Smooth muscle cell (in vitro differentiated cells): Measurements from ENCODE around the gene NUAK2. TPM values are rescaled to one million over a fixed set of nuclear protein-coding genes. Genes with fewer than 3 reads are reported as not detected.

Source experiments
- DNase-seq: peaks from one replicate; lab custom pipeline; 2025; ENCODE audit not compliant: unreplicated experiment; lab: John Stamatoyannopoulos, UW
- H2AFZ ChIP-seq: fragments of 200-600 bp; sonication (generic); 2 replicates; pipeline ENCODE4 v1.6.0; 2016; ENCODE audit warnings: antibody characterized with exemption, low read depth, mild to moderate bottlenecking
- H3F3A ChIP-seq: fragments of 200-600 bp; sonication (generic); 2 replicates; pipeline ENCODE4 v1.6.0; 2017; ENCODE audit warnings: antibody characterized with exemption, low read depth
- H3K27ac ChIP-seq: fragments of 200-600 bp; sonication (generic); 2 replicates; pipeline ENCODE4 v1.5.1; 2016; ENCODE audit warnings: low read depth, mild to moderate bottlenecking
- H3K27me3 ChIP-seq: fragments of 200-600 bp; sonication (generic); 2 replicates; pipeline ENCODE4 v1.6.1; 2016; ENCODE audit warnings: low read depth, mild to moderate bottlenecking
- H3K36me3 ChIP-seq: fragments of 200-600 bp; sonication (generic); 2 replicates; pipeline ENCODE4 v1.5.1; 2016; ENCODE audit warnings: low read depth
- H3K4me1 ChIP-seq: fragments of 200-600 bp; sonication (generic); 2 replicates; pipeline ENCODE4 v1.5.1; 2016; ENCODE audit warnings: low read depth
- H3K4me2 ChIP-seq: fragments of 200-600 bp; sonication (generic); 2 replicates; pipeline ENCODE4 v1.6.0; 2016; ENCODE audit warnings: mild to moderate bottlenecking
- H3K4me3 ChIP-seq: fragments of 200-600 bp; sonication (generic); 2 replicates; pipeline ENCODE4 v1.5.1; 2016; ENCODE audit warnings: mild to moderate bottlenecking
- H3K79me2 ChIP-seq: fragments of 200-600 bp; sonication (generic); 2 replicates; pipeline ENCODE4 v1.6.0; 2016; ENCODE audit warnings: low read depth, mild to moderate bottlenecking
- H3K9ac ChIP-seq: fragments of 200-600 bp; sonication (generic); 2 replicates; pipeline ENCODE4 v1.6.0; 2016; ENCODE audit warnings: low read depth
- H3K9me3 ChIP-seq: fragments of 200-600 bp; sonication (generic); replicated peaks from 2 replicates; pipeline ENCODE4 v1.5.1; 2016; ENCODE audit warnings: low read depth
- H4K20me1 ChIP-seq: fragments of 200-600 bp; sonication (generic); 2 replicates; pipeline ENCODE4 v1.6.0; 2016; ENCODE audit warnings: low read depth
- CTCF ChIP-seq: fragments of 200-600 bp; sonication (generic); IDR thresholded peaks from 2 replicates; pipeline ENCODE4 v1.5.1; 2017; ENCODE audit warnings: borderline replicate concordance, mild to moderate bottlenecking, antibody characterized with exemption; ENCODE audit not compliant: insufficient read depth, poor library complexity, severe bottlenecking
- WGBS: methylation state at CpG from one replicate; pipeline ENCODE4 v1.1.7; 2016; ENCODE audit warnings: low lambda C conversion rate; 5-methylcytosine and 5-hydroxymethylcytosine counted together
- polyA plus RNA-seq: library from polyadenylated mRNA; unstranded; fragments of >200 nt; fragmentation: Nextera tagmentation; extraction: Ambion mirVana; gene quantifications from 2 replicates; pipeline ENCODE4 v1.2.1, GENCODE V29; 2016
- total RNA-seq: library from RNA; depleted of rRNA; stranded (reverse); fragments of >200 nt; gene quantifications from 2 replicates; pipeline ENCODE4 v1.2.3, GENCODE V29; 2014

Gene NUAK2
- total and polyA plus RNA-seq, 2 experiments from 2014 or later, result 11.3 to 15.8 TPM

GRCh38 chr1:205324781-205325180, 3.2 kb upstream of the NUAK2 start:
- H3K4me1 ChIP-seq, result peaks cover 11% of the 10 kb centered on the region
- peak overlapping the region; percentile 53 for H3K27ac ChIP-seq
- no peaks in the 10 kb centered on the region for H3F3A ChIP-seq
- no peak overlapping the region for H3K9ac ChIP-seq
- peak overlapping the region; percentile 60 for H3K4me2 ChIP-seq
- peaks cover 15% of the 10 kb centered on the region for H4K20me1 ChIP-seq
- TF ChIP-seq CTCF, result no peak
- no peaks in the 10 kb centered on the region for H3K36me3 ChIP-seq
- H3K79me2 ChIP-seq, result peaks cover 14% of the 10 kb centered on the region
- H3K27me3 ChIP-seq, result no peaks in the 10 kb centered on the region
- no peak for DNase-seq
- 21% methylated on average over 6 of the region's 6 CpGs for WGBS
- H3K9me3 ChIP-seq, result no peaks in the 10 kb centered on the region
- no peak overlapping the region for H2AFZ ChIP-seq
- no peak overlapping the region for H3K4me3 ChIP-seq

- Histone ChIP-seq H3K4me1 (peaks cover 20% of the 10 kb centered on the region), H4K20me1 (peaks cover 25% of the 10 kb centered on the region), H3K4me3 (no peak overlapping the region), H3K27me3 (no peaks in the 10 kb centered on the region), H3K27ac (no peak overlapping the region), H3K4me2 (no peak overlapping the region), H3K79me2 (peaks cover 24% of the 10 kb centered on the region), H3K36me3 (no peaks in the 10 kb centered on the region), H3F3A (no peaks in the 10 kb centered on the region), H3K9me3 (no peaks in the 10 kb centered on the region), H3K9ac (no peak overlapping the region), H2AFZ (no peak overlapping the region)
- DNase-seq, result no peak
- 93% methylated on average over 6 of the region's 6 CpGs for WGBS
- TF ChIP-seq CTCF, result no peak
Measured at GRCh38 chr1:205323794-205324193, 2.2 kb upstream of the NUAK2 start.

- H3K36me3 ChIP-seq, result no peaks in the 10 kb centered on the region
- 32% methylated on average over 5 of the region's 5 CpGs for WGBS
- H3F3A ChIP-seq, result no peaks in the 10 kb centered on the region
- peaks cover 42% of the 10 kb centered on the region for H3K79me2 ChIP-seq
- H4K20me1 ChIP-seq, result peaks cover 44% of the 10 kb centered on the region
- no peak for TF ChIP-seq CTCF
- peak overlapping the region; percentile 94 for H3K4me2 ChIP-seq
- peaks cover 39% of the 10 kb centered on the region for H3K4me1 ChIP-seq
- no peaks in the 10 kb centered on the region for H3K27me3 ChIP-seq
- no peak overlapping the region for H3K27ac ChIP-seq
- no peaks in the 10 kb centered on the region for H3K9me3 ChIP-seq
- DNase-seq, result no peak
- no peak overlapping the region for H3K9ac ChIP-seq
- H2AFZ ChIP-seq, result no peak overlapping the region
- H3K4me3 ChIP-seq, result peak overlapping the region; percentile 83
Measured at GRCh38 chr1:205321959-205322283, 376 bp upstream of the NUAK2 start.

GRCh38 chr1:205319081-205320018, 2.2 kb downstream of the NUAK2 start:
- H3F3A ChIP-seq, result no peaks in the 10 kb centered on the region
- peaks cover 67% of the 10 kb centered on the region for H4K20me1 ChIP-seq
- H3K36me3 ChIP-seq, result no peaks in the 10 kb centered on the region
- peaks cover 60% of the 10 kb centered on the region for H3K4me1 ChIP-seq
- peak overlapping the region; percentile 83 for H3K4me3 ChIP-seq
- no peaks in the 10 kb centered on the region for H3K27me3 ChIP-seq
- no peak overlapping the region for H3K9ac ChIP-seq
- H3K27ac ChIP-seq, result no peak overlapping the region
- peak overlapping the region; percentile 94 for H3K4me2 ChIP-seq
- no peaks in the 10 kb centered on the region for H3K9me3 ChIP-seq
- no peak overlapping the region for H2AFZ ChIP-seq
- TF ChIP-seq CTCF, result no peak
- 45% methylated on average over 6 of the region's 6 CpGs for WGBS
- DNase-seq, result no peak
- H3K79me2 ChIP-seq, result peaks cover 68% of the 10 kb centered on the region
